Measurements from ENCODE around the gene PACRG.

The PACRG gene

GRCh38 chr6:163343609-163344008 is 615.8 kb downstream of the PACRG start:
- no peaks in the 10 kb centered on the region for H3K9me3 ChIP-seq (ENCODE audit: insufficient read depth, low read length)
- no peaks in the 10 kb centered on the region for H3K27me3 ChIP-seq (ENCODE audit: insufficient read depth, insufficient read length)
- DNase-seq (ENCODE audit: low read depth, low spot score), result no peak
- H3K4me3 ChIP-seq (ENCODE audit: insufficient read length, low read depth), result no peak overlapping the region
- H3K9ac ChIP-seq (ENCODE audit: insufficient read length, low read depth), result no peak overlapping the region
- no peaks in the 10 kb centered on the region for H3K36me3 ChIP-seq (ENCODE audit: insufficient read depth, insufficient read length, low read length)
- TF ChIP-seq YY1 (IDR thresholded peaks at IDR 0.05; ENCODE audit: insufficient read depth, insufficient read length) (no peak), SUZ12 (IDR thresholded peaks at IDR 0.05; ENCODE audit: extremely low read depth, insufficient read depth, insufficient read length) (no peak), ZNF274 (IDR thresholded peaks at IDR 0.05; ENCODE audit: low read depth, low read length) (no peak)
- peaks cover 12% of the 10 kb centered on the region for H3K4me1 ChIP-seq (ENCODE audit: insufficient read depth, insufficient read length)

GRCh38 chr6:163344411-163344810 is 616.6 kb downstream of the PACRG start:
- no peaks in the 10 kb centered on the region for H3K9me3 ChIP-seq (ENCODE audit: insufficient read depth, low read length)
- H3K9ac ChIP-seq (ENCODE audit: insufficient read length, low read depth), result no peak overlapping the region
- no peaks in the 10 kb centered on the region for H3K36me3 ChIP-seq (ENCODE audit: insufficient read depth, insufficient read length, low read length)
- peaks cover 8% of the 10 kb centered on the region for H3K4me1 ChIP-seq (ENCODE audit: insufficient read depth, insufficient read length)
- no peaks in the 10 kb centered on the region for H3K27me3 ChIP-seq (ENCODE audit: insufficient read depth, insufficient read length)
- TF ChIP-seq ZNF274 (IDR thresholded peaks at IDR 0.05; ENCODE audit: low read depth, low read length), result no peak
- TF ChIP-seq SUZ12 (IDR thresholded peaks at IDR 0.05; ENCODE audit: extremely low read depth, insufficient read depth, insufficient read length), result no peak
- TF ChIP-seq YY1 (IDR thresholded peaks at IDR 0.05; ENCODE audit: insufficient read depth, insufficient read length), result no peak
- H3K4me3 ChIP-seq (ENCODE audit: insufficient read length, low read depth), result no peak overlapping the region
- DNase-seq (ENCODE audit: low read depth, low spot score), result no peak

- DNase-seq (ENCODE audit: low read depth, low spot score), result no peak
- TF ChIP-seq ZNF274 (IDR thresholded peaks at IDR 0.05; ENCODE audit: low read depth, low read length) (no peak), SUZ12 (IDR thresholded peaks at IDR 0.05; ENCODE audit: extremely low read depth, insufficient read depth, insufficient read length) (no peak), YY1 (IDR thresholded peaks at IDR 0.05; ENCODE audit: insufficient read depth, insufficient read length) (no peak)
- Histone ChIP-seq H3K9ac (ENCODE audit: insufficient read length, low read depth) (no peak overlapping the region), H3K27me3 (ENCODE audit: insufficient read depth, insufficient read length) (no peaks in the 10 kb centered on the region), H3K9me3 (ENCODE audit: insufficient read depth, low read length) (no peaks in the 10 kb centered on the region), H3K4me1 (ENCODE audit: insufficient read depth, insufficient read length) (peaks cover 8% of the 10 kb centered on the region), H3K36me3 (ENCODE audit: insufficient read depth, insufficient read length, low read length) (no peaks in the 10 kb centered on the region), H3K4me3 (ENCODE audit: insufficient read length, low read depth) (no peak overlapping the region)
Observed at GRCh38 chr6:163345931-163346330, 618.2 kb downstream of the PACRG start.

- no peak overlapping the region for H3K9ac ChIP-seq (ENCODE audit: insufficient read length, low read depth)
- TF ChIP-seq ZNF274 (IDR thresholded peaks at IDR 0.05; ENCODE audit: low read depth, low read length), result no peak
- no peak for TF ChIP-seq SUZ12 (IDR thresholded peaks at IDR 0.05; ENCODE audit: extremely low read depth, insufficient read depth, insufficient read length)
- no peak for TF ChIP-seq YY1 (IDR thresholded peaks at IDR 0.05; ENCODE audit: insufficient read depth, insufficient read length)
- H3K27me3 ChIP-seq (ENCODE audit: insufficient read depth, insufficient read length), result no peaks in the 10 kb centered on the region
- no peaks in the 10 kb centered on the region for H3K36me3 ChIP-seq (ENCODE audit: insufficient read depth, insufficient read length, low read length)
- no peak for DNase-seq (ENCODE audit: low read depth, low spot score)
- no peaks in the 10 kb centered on the region for H3K9me3 ChIP-seq (ENCODE audit: insufficient read depth, low read length)
- H3K4me3 ChIP-seq (ENCODE audit: insufficient read length, low read depth), result no peak overlapping the region
- peaks cover 4% of the 10 kb centered on the region for H3K4me1 ChIP-seq (ENCODE audit: insufficient read depth, insufficient read length)
Observed at GRCh38 chr6:163346497-163346961, 618.8 kb downstream of the PACRG start.

GRCh38 chr6:163347021-163347446 is 619.3 kb downstream of the PACRG start:
- no peak for DNase-seq (ENCODE audit: low read depth, low spot score)
- no peaks in the 10 kb centered on the region for H3K9me3 ChIP-seq (ENCODE audit: insufficient read depth, low read length)
- H3K4me3 ChIP-seq (ENCODE audit: insufficient read length, low read depth), result no peak overlapping the region
- TF ChIP-seq ZNF274 (IDR thresholded peaks at IDR 0.05; ENCODE audit: low read depth, low read length) (no peak), YY1 (IDR thresholded peaks at IDR 0.05; ENCODE audit: insufficient read depth, insufficient read length) (no peak), SUZ12 (IDR thresholded peaks at IDR 0.05; ENCODE audit: extremely low read depth, insufficient read depth, insufficient read length) (no peak)
- H3K27me3 ChIP-seq (ENCODE audit: insufficient read depth, insufficient read length), result no peaks in the 10 kb centered on the region
- no peaks in the 10 kb centered on the region for H3K36me3 ChIP-seq (ENCODE audit: insufficient read depth, insufficient read length, low read length)
- peaks cover under 1% of the 10 kb centered on the region for H3K4me1 ChIP-seq (ENCODE audit: insufficient read depth, insufficient read length)
- H3K9ac ChIP-seq (ENCODE audit: insufficient read length, low read depth), result no peak overlapping the region

- Histone ChIP-seq H3K4me3 (ENCODE audit: insufficient read length, low read depth) (no peak overlapping the region), H3K9ac (ENCODE audit: insufficient read length, low read depth) (no peak overlapping the region), H3K9me3 (ENCODE audit: insufficient read depth, low read length) (no peaks in the 10 kb centered on the region), H3K4me1 (ENCODE audit: insufficient read depth, insufficient read length) (no peaks in the 10 kb centered on the region), H3K27me3 (ENCODE audit: insufficient read depth, insufficient read length) (no peaks in the 10 kb centered on the region), H3K36me3 (ENCODE audit: insufficient read depth, insufficient read length, low read length) (no peaks in the 10 kb centered on the region)
- DNase-seq (ENCODE audit: low read depth, low spot score), result no peak
- TF ChIP-seq SUZ12 (IDR thresholded peaks at IDR 0.05; ENCODE audit: extremely low read depth, insufficient read depth, insufficient read length) (no peak), ZNF274 (IDR thresholded peaks at IDR 0.05; ENCODE audit: low read depth, low read length) (no peak), YY1 (IDR thresholded peaks at IDR 0.05; ENCODE audit: insufficient read depth, insufficient read length) (no peak)
Observed at GRCh38 chr6:163348789-163349680, 621.3 kb downstream of the PACRG start.

GRCh38 chr6:163349696-163350095 is 621.9 kb downstream of the PACRG start:
- no peak for TF ChIP-seq ZNF274 (IDR thresholded peaks at IDR 0.05; ENCODE audit: low read depth, low read length)
- no peak for TF ChIP-seq YY1 (IDR thresholded peaks at IDR 0.05; ENCODE audit: insufficient read depth, insufficient read length)
- no peak for TF ChIP-seq SUZ12 (IDR thresholded peaks at IDR 0.05; ENCODE audit: extremely low read depth, insufficient read depth, insufficient read length)
- H3K9me3 ChIP-seq (ENCODE audit: insufficient read depth, low read length), result no peaks in the 10 kb centered on the region
- H3K9ac ChIP-seq (ENCODE audit: insufficient read length, low read depth), result no peak overlapping the region
- DNase-seq (ENCODE audit: low read depth, low spot score), result no peak
- H3K36me3 ChIP-seq (ENCODE audit: insufficient read depth, insufficient read length, low read length), result no peaks in the 10 kb centered on the region
- H3K27me3 ChIP-seq (ENCODE audit: insufficient read depth, insufficient read length), result no peaks in the 10 kb centered on the region
- no peak overlapping the region for H3K4me3 ChIP-seq (ENCODE audit: insufficient read length, low read depth)
- H3K4me1 ChIP-seq (ENCODE audit: insufficient read depth, insufficient read length), result no peaks in the 10 kb centered on the region

All from NT2/D1 (cell line).